Astrocyte (in vitro differentiated cells and primary cell): Measurements from ENCODE around the gene FAM53B.
A peak's percentile ranks its signal among the peaks of the same experiment; 100 is the strongest.

ENCODE experiments used
- CTCF ChIP-seq: IDR thresholded peaks from 2 replicates; pipeline ENCODE4 v1.5.1; 2011; ENCODE audit warnings: low read depth, mild to moderate bottlenecking, inconsistent platforms, low read length, moderate library complexity; ENCODE audit not compliant: insufficient read depth
- EZH2 ChIP-seq: IDR thresholded peaks from 2 replicates; pipeline ENCODE4 v1.6.1; 2012; ENCODE audit warnings: mild to moderate bottlenecking, low read length, inconsistent platforms; ENCODE audit not compliant: insufficient read depth

- TF ChIP-seq CTCF (peak; percentile 46), EZH2 (no peak)
These were observed 24.8 kb downstream of the FAM53B start for GRCh38 chr10:124719213-124719851.
